ENCODE measurements around the gene CUL5. TPM values are rescaled to one million over a fixed set of nuclear protein-coding genes. Genes with fewer than 3 reads are reported as not detected.
"Not testable (repeated sequence)": the region's sequence is repeated elsewhere in the genome, so short reads cannot be mapped to it uniquely, and the experiment has no call there.

CUL5 gene
- total RNA-seq, 1 donor from 2014 or later = 42.5 TPM

- Histone ChIP-seq H3K4me3 (no peak overlapping the region), H3K27me3 (ENCODE audit: low read depth) (no peaks in the 10 kb centered on the region), H3K4me1 (peaks cover 33% of the 10 kb centered on the region), H3K9me3 (replicated peaks) (no peaks in the 10 kb centered on the region), H3K36me3 (no peaks in the 10 kb centered on the region), H3K27ac (replicated peaks) (peak overlapping the region; percentile 84)
- DNase-seq = peak; percentile 86
- intact Hi-C loops (cut with micrococcal nuclease) = no loop called here
- no peak for TF ChIP-seq CTCF (IDR thresholded peaks at IDR 0.05; ENCODE audit: borderline replicate concordance)
Observed at GRCh38 chr11:108115500-108116140, 106.9 kb downstream of the CUL5 start.

- intact Hi-C loops (cut with micrococcal nuclease) = no loop called here
- Histone ChIP-seq H3K27me3 (ENCODE audit: low read depth) (no peaks in the 10 kb centered on the region), H3K4me1 (peaks cover 44% of the 10 kb centered on the region), H3K9me3 (replicated peaks) (no peaks in the 10 kb centered on the region), H3K27ac (replicated peaks) (peak overlapping the region; percentile 98), H3K4me3 (no peak overlapping the region), H3K36me3 (no peaks in the 10 kb centered on the region)
- TF ChIP-seq CTCF (IDR thresholded peaks at IDR 0.05; ENCODE audit: borderline replicate concordance) = peak; percentile 70
- no peak for DNase-seq
Observed at GRCh38 chr11:108117746-108118371, 109.2 kb downstream of the CUL5 start.

GRCh38 chr11:108120936-108121273, 112.2 kb downstream of the CUL5 start:
- DNase-seq; H3K27me3 ChIP-seq (ENCODE audit: low read depth); H3K9me3 ChIP-seq (replicated peaks); H3K36me3 ChIP-seq: not testable (repeated sequence)
- H3K4me1 ChIP-seq = peaks cover 62% of the 10 kb centered on the region
- H3K4me3 ChIP-seq = peak overlapping the region; percentile 84
- intact Hi-C loops (cut with micrococcal nuclease) = loop anchor here (5.0 kb wide), 1 partner anchor 101 kb away; the partner anchor contains the start of genes ATM and NPAT
- peak overlapping the region; percentile 98 for H3K27ac ChIP-seq (replicated peaks)

GRCh38 chr11:108121274-108122155, 112.8 kb downstream of the CUL5 start, which contains the start of gene ACAT1:
TSS of gene ACAT1 (plus strand) at chr11:108121567. CDS start at chr11:108121607, 40 bp downstream.
- peak; percentile 57 for TF ChIP-seq CTCF (IDR thresholded peaks at IDR 0.05; ENCODE audit: borderline replicate concordance)
- intact Hi-C loops (cut with micrococcal nuclease) = loop anchor here (5.0 kb wide), 1 partner anchor 101 kb away; the partner anchor contains the start of genes ATM and NPAT
- peaks cover 62% of the 10 kb centered on the region for H3K4me1 ChIP-seq
- H3K27me3 ChIP-seq (ENCODE audit: low read depth) = no peaks in the 10 kb centered on the region
- peak within 1 kb of the TSS; percentile 98 for H3K27ac ChIP-seq (replicated peaks)
- DNase-seq = peak; percentile 99
- H3K4me3 ChIP-seq = peak within 1 kb of the TSS; percentile 84
- peaks cover 7% of the 10 kb centered on the region for H3K36me3 ChIP-seq
- H3K9me3 ChIP-seq (replicated peaks) = no peaks in the 10 kb centered on the region

GRCh38 chr11:108122166-108122628, 113.5 kb downstream of the CUL5 start:
- intact Hi-C loops (cut with micrococcal nuclease) = loop anchor here (5.0 kb wide), 1 partner anchor 100 kb away; the partner anchor contains the start of genes ATM and NPAT
- TF ChIP-seq CTCF (IDR thresholded peaks at IDR 0.05; ENCODE audit: borderline replicate concordance) = no peak

More at GRCh38 chr11:108122166-108122628, 113.5 kb downstream of the CUL5 start:
- DNase-seq = no peak
- Histone ChIP-seq H3K9me3 (replicated peaks) (no peaks in the 10 kb centered on the region), H3K4me1 (peaks cover 67% of the 10 kb centered on the region), H3K36me3 (peaks cover 7% of the 10 kb centered on the region), H3K27ac (replicated peaks) (peak overlapping the region; percentile 98), H3K27me3 (ENCODE audit: low read depth) (no peaks in the 10 kb centered on the region), H3K4me3 (peak overlapping the region; percentile 84)
